GM19099 (cell line): ENCODE results near the gene ABCA13.

Experiments
- POLR2A ChIP-seq: IDR thresholded peaks from 3 replicates; pipeline ENCODE4 v1.6.1; 2011; ENCODE audit warnings: low read depth; ENCODE audit not compliant: insufficient read length; ENCODE audit errors: extremely low read depth

The ABCA13 gene

DNA sequence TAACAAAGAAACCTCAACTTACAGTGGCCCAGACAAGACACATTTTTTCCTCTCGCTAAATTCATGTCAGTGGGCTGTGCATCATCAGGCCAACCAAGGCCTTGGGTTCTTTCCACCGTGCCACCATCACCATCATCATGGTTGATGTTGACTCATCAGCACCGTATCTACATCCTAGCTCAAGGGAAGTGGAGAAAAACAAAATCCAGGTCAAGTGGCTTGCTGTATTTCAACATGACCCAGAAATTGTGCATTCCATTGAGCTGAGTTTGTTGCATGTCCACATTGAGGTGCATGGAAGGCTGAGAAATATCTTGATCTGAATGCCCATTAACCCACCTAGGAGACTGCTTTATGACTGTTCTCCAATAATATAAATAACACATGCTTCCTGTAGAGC lies 440.7 kb downstream of the ABCA13 start:
- no peak for TF ChIP-seq POLR2A

DNA sequence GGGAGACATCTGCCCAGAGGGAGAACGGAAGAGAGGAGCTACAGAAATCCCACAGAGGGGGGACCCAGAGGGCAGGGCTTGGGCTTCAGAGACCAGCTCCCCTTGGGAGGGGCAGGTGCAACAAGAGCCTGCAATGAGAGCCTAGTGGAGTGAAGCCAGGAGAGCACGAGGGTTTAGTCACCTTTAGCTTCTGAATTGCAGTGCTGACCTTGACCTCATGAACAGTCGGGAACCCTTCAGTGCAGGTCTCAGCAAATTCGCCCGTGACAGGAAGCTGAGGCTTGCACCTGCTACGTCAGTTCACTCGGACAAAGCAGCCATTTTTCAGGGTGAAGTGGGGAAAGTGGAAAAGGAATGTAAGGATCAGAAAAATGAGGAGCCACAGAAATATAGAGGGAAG lies 446.2 kb downstream of the ABCA13 start:
- TF ChIP-seq POLR2A = no peak

DNA sequence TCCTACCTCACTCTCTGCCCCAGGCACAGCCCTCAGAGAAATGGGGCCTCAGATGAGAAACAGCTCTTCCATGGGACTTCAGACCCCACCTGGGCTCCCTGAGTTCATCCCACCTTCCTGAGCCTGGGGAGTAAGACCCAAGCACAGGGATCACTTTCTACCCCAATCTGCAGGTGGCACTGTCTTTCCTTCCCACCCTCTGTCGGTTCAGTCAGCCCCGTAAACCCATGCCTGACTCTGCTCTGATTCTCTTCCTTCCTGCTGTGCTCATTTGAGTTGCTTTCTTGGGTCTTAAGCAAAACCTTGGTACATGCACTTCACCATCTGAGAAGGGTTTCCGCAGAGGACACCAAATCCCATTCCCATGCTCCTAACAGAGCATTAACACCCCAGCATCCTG lies 446.7 kb downstream of the ABCA13 start:
- no peak for TF ChIP-seq POLR2A

- no peak for TF ChIP-seq POLR2A
These were observed 449.8 kb downstream of the ABCA13 start for GRCh38 chr7:48621076-48621475.

GRCh38 chr7:48627164-48627563 lies 455.9 kb downstream of the ABCA13 start:
- no peak for TF ChIP-seq POLR2A

GRCh38 chr7:48628793-48629349 lies 457.6 kb downstream of the ABCA13 start:
- TF ChIP-seq POLR2A = no peak

DNA sequence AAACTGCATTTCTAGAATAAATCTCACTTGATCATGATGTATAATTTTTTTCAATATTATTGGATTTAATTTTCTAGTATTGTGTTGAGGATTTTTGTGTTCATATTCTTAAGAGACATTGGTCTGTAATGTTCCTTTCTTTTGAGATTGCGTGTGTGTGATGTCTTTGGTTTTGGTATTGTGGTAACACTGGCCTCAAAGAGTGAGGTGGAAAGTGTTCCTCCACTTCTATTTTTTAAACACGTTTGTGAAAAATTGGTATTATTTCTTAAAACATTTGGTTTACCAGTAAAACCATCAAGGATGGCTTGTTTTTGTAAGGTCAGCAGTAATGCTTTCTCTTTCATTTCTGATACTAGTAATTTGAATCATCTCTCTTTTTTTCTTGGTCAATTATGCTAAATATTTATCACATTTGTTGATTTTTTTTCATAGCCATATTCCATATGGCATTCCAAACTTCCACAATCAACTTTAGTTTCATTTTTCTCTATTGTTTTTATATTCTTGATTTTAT lies 462.9 kb downstream of the ABCA13 start:
- no peak for TF ChIP-seq POLR2A

DNA sequence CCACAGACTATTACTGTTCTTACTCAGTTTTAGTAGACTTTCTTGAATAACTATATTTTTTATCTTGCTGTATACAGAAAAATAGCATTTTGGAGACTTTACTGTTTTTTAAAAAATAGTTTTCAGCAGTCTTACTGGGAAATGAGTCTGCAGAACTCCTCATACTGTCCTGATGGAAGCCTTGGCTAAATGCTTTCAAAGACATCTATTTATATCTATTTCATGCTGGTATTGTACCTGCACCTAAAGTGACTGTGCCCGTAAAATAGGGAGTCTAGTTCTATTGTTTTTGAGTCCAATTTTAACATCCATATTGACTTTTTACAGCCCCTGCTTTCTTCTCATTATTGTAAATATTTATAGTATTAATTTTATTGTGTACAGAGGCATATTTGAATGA lies 464.5 kb downstream of the ABCA13 start:
- no peak for TF ChIP-seq POLR2A

DNA sequence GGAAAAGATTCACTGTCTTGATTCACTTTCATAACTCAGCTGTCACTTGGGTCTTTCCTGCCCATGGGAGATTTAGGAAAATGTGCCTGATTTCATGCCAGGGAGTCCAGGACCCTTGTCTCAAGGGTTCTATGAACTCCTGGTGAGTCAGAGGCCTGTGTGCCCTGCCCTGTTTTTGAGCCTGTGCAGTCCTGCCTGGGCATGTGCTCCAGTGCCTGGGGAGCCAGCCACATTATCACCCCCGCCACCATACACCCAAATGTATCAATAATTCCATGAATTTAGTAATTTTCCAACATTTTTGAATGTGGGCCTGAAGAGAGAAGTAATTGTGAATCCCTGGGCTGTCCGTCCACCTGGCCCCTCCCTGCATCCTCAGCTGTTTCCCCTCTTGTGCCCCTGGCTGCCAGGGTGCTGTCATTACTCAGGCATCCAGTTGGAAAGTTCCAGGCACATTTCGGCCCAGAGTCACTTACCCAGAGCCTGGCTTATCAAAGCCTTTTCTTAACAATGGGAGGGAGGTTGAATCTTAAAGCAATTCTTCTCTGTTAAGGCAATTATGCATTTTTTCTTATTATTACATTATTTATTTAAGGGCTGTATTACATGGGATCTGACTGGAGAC lies 465.2 kb downstream of the ABCA13 start:
- no peak for TF ChIP-seq POLR2A

DNA sequence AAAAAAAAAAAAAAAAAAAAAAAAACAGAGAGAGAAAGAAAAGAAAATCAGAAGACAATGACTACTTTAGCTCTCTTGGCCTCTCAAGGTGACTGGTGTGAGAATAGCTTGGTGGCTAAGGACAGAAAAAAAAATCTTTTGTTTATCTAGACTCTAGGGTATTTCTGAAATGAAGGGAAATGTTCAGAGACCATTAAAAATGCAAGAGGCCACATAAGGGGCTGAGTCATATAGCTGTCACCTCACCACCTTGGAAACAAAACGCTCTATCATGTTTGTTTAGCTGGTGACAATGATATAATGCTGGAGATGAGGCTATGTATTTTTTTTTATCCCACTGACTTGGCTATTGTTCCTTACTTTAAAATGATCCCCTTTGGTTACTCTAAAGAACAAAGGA lies 466.1 kb downstream of the ABCA13 start:
- no peak for TF ChIP-seq POLR2A

GRCh38 chr7:48638041-48638440 lies 466.8 kb downstream of the ABCA13 start:
- no peak for TF ChIP-seq POLR2A

- no peak for TF ChIP-seq POLR2A
These were observed 472.3 kb downstream of the ABCA13 start for GRCh38 chr7:48643431-48644013.

DNA sequence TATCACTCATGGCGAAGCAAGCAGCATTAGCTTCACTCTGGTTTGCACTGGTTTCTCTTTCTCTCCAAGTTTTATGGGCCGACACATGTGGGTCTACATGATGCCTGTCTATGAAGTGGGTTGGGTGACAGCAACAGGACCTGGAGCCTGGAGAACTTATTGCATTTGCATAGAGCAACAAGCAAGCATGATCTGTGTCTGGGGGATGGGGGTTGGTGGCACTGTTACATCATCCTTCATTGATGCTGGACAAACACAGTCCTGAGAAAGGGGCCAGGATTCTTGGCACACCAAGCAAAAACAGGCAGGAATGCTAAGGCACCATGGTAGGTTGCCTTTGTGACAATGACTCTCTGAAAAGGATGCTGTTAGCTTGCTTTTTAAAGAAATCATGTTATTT lies 486.9 kb downstream of the ABCA13 start:
- TF ChIP-seq POLR2A = no peak

GRCh38 chr7:48660306-48660870 lies 489.1 kb downstream of the ABCA13 start:
- no peak for TF ChIP-seq POLR2A

GRCh38 chr7:48664241-48664640 lies 493.0 kb downstream of the ABCA13 start:
- no peak for TF ChIP-seq POLR2A
